Limb (tissue), 2 donors: ENCODE results near the gene DYRK1A.

ENCODE experiments used
- DNase-seq, 2 donors: peaks; one replicate each; pipeline ENCODE4 v3.0.0-alpha.2; 2016; ENCODE audit errors: extremely low spot score in 2 of 2

DYRK1A gene

GRCh38 chr21:37384416-37384815 is 17.8 kb downstream of the DYRK1A start:
- no peak for DNase-seq

GRCh38 chr21:37385179-37385765 is 18.7 kb downstream of the DYRK1A start:
- no peak for DNase-seq

GRCh38 chr21:37386151-37386550 is 19.6 kb downstream of the DYRK1A start:
- DNase-seq: no peak

- DNase-seq: no peak
These were observed 22.9 kb downstream of the DYRK1A start for GRCh38 chr21:37389456-37389855.

GRCh38 chr21:37391666-37392065 is 25.1 kb downstream of the DYRK1A start:
- no peak for DNase-seq

GRCh38 chr21:37392441-37392840 is 25.9 kb downstream of the DYRK1A start:
- DNase-seq: no peak

- no peak for DNase-seq
These were observed 26.5 kb downstream of the DYRK1A start for GRCh38 chr21:37393030-37393429.

- DNase-seq: no peak
These were observed 27.2 kb downstream of the DYRK1A start for GRCh38 chr21:37393786-37394185.

DNA sequence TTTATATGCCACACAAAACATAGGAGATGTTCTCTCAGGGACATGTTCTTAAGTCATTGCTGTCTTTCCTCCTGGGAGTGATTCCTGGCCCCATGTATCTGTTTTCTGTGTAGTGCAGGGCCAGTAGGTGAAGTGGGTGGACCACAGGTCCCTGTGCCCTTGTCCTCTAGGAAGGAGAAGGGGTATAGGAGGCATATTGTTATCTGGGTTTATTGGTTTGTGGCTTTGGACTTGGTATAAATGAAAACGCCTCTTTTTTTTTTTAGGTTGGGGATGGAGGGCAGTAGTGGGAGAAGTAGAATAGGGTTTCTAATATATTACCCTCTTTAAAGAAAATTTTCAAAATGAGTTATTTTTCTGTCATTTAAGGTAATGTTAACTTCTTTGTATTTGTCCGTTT is 29.4 kb downstream of the DYRK1A start:
- no peak for DNase-seq

GRCh38 chr21:37396855-37397254 is 30.3 kb downstream of the DYRK1A start:
- no peak for DNase-seq

DNA sequence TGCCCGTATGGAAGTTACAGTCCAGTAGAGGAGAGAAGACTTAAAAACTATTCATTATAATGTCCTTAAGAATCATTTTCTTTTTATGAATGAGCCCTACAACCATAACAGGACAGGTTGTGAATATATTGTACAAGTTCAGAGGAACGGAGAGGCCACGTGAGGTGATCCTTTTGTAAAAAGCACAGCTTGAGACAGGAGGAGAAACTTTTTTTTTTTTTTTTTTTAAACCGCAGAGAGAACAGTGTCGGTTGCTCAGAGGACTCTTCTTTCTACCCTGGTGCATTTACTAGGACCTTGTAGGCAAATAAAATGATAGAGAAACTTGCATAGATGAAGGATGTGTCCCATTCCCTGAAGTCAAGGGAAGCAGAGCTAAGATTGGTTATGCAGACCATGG is 32.1 kb downstream of the DYRK1A start:
- DNase-seq: no peak

DNA sequence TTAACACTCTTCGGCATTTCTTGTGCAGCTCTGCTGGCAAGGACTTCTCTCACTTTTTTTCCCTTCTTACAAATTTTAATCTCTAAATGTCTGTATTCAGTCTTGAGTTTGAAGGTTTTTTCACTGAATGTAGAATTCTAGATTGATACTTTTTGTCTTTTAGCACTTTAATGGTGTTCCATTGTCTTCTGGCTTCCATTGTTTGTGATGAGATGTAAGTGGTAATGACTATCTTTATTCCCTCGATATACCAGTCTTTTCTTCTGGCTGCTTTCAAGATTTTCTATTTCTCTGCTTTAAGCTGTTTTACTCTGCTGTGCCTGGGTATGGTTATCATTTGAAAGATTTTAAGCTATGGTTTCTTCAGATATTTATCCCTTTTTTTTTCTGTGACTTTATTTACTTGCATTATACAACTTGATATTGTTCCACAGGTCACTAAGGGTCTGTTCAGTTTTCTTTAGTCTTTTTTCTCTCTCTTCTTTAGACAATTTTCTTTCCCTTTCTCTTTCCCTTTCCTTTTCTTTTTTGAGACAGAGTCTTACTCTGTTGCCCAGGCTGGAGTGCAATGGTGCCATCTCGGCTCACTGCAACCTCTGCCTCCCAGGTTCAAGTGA is 35.8 kb downstream of the DYRK1A start:
- DNase-seq: no peak

- no peak for DNase-seq
These were observed 39.1 kb downstream of the DYRK1A start for GRCh38 chr21:37405629-37406028.

GRCh38 chr21:37407719-37408420 is 41.3 kb downstream of the DYRK1A start:
- DNase-seq: no peak

DNA sequence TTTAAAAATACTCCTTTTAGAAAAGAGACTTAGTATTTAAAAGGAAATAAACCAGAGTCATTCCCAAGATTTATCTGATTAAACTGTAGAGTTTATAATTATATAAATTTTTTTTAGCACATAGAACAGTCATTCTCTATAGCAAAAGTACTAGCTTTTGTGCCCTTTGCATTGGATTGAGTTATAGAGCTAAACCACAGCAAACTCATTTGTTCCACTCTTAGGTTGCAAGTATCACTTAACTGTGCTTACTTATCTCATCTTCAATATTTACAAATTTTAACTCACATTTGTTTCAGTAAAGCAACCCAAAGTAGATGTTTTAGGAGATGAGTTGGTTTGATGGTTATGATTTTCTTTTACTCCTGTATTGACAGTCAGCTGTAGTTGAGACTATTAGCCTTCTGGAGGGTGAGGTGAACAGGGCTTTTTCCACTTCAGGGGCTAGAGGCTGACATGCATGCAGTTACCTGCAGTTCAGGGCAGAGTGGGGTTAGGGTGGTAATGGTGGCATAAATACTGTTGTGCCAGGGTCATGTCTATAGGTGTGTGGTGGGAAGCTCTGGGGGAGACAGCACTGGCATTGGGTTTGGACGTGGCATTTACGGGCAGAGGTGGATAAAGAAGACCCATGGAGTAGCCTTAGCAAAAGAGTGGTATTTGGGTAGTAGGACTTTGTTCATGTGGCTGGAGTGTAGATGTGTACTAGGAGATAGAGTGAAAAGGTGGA is 42.1 kb downstream of the DYRK1A start:
- DNase-seq: no peak

GRCh38 chr21:37410639-37411038 is 44.1 kb downstream of the DYRK1A start:
- no peak for DNase-seq

DNA sequence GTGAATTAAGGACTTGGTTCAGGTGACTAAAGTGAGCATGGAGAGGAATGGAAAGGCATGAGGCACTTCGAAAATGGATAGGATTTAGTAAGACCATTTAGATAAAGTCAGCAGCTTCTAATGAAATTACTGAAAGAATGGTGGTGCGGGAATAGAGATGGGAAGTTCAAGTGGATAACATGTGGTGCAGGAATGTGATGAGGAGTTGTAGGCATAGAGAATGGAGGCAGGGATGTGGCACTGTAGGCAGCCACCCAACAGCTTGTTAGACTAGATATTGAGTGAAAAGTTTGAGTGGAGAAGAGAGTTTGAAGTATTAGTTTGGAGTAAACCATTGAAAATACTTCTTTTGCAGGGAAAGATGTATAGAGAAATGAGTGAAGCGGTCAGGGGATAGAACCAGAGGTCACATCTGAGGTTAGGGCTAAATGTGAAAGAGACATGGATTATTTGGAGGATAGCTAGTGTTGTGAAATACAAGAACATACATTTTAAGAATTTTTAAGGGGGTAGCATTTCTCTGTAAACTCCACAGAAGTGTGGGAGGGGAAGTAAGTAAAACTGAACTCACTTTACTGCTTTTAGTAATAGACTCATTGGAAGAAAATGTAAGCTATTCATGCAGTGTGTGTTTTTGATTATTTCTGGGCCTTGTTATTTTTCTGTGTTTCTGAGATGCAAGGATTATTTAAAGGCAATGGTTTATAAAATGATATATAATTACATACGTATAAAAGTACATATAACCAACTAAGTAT is 46.2 kb downstream of the DYRK1A start:
- no peak for DNase-seq

DNA sequence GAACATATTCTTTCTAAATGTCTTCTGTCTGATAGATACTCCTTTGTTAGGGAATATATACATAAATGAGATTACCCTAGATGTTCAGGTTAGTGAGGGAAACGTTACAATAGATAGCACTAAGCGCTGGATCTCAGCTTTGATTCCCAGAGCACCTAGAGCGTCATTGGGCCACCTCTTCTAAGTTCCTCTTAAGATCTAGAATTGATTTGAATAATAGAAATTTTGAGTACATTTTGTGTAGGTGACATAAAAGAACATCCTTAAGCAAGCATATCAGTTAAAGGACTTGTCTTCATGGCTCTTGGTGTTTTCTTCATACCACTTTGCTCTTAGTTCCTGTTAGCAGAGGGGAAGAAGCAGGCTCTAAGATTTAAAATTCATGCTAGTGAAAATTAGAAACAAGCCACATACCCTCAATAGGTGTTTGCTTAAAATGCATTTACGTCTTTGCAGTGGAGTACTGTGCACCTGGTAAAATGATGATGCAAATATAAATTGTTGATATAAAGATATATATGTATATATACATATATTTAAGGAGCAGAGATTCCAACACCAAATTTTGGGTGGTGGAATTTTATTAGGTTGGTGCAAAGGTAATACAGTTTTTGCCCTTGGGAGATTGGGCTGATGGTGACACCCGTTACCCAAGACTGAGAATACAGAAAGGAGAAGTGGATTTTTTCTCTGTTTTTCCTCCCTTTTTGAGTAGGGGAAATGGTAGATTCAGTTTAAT is 47.1 kb downstream of the DYRK1A start:
- no peak for DNase-seq

DNA sequence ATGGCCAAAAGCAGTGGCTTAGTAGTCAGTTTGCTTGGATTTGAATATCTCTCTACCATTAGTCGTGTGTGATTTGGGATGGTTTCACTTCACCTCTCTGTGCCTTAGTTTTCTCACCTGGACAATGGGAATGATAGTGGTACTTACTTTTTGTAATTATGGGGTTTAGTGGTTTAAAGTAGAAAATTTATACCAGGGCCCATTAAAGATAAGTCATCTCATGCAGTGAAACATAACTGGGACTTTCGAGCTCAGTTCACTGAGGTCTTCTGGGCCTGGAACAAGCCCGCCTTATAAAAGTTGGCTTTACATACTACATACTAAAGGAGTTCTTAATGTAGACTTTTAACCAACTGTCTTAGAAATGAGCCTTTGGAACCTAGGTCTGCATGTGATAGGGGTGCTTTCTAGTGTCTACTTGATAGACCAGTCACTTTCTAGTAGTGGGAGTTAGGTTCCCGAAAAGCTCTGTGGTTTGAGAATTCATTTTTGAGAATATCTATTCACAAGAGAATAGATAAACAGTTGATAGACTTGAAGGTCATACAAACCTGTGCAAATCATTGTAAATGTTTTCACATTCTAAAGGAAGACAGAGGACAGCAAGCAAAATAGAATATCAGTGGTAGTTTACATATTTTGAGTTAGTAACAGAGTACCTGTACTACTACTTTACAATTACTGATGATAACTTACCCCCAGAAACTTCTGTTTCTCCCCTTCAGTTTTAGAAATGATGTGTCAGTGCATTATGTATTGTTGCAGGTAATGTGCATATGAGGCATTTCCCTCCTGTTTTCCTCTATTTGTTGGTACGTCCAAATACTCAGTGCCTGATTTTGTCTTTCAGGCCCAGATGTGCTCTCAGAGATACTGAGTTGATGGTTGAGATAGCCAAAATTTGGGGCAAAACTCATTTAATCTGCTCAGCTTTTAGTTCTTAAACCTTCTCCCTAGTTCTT is 48.0 kb downstream of the DYRK1A start:
- no peak for DNase-seq

DNA sequence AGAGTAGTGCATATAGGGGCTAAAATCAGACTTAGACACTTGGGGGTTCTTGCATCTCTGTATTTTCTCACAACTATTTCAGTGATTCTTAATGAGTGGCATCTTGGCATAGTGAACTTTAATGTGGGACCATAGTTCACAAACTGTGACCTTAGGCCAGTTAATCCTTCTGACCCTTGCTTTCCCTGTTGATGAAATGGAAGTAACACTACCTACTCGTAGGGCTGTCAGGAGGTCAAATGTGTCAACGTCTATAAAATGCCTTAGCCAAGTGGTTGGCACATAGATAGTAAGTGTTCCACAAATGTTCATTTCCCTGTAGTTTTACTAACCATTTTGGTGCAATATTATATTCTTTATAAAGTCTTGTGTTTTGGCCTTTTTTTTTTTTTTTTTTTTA is 49.4 kb downstream of the DYRK1A start:
- DNase-seq: no peak
